GM12864 (cell line): ENCODE measurements around the gene ZNF234.
A peak's percentile ranks its signal among the peaks of the same experiment; 100 is the strongest.

ENCODE experiments used
- DNase-seq: peaks from one replicate; pipeline ENCODE4 v3.0.0-alpha.2; 2011; ENCODE audit warnings: low read depth
- H3K4me3 ChIP-seq: 2 replicates; pipeline ENCODE4 v1.5.1; 2011; ENCODE audit warnings: mild to moderate bottlenecking, low read depth, low read length, control low read depth
- TF ChIP-seq, protein P1 (sequence below): IDR thresholded peaks from 2 replicates; pipeline ENCODE4 v1.5.1; 2011; ENCODE audit warnings: low read depth, mild to moderate bottlenecking, moderate library complexity, low read length, control low read depth, inconsistent platforms; ENCODE audit errors: missing control alignments

ZNF234 gene

DNA sequence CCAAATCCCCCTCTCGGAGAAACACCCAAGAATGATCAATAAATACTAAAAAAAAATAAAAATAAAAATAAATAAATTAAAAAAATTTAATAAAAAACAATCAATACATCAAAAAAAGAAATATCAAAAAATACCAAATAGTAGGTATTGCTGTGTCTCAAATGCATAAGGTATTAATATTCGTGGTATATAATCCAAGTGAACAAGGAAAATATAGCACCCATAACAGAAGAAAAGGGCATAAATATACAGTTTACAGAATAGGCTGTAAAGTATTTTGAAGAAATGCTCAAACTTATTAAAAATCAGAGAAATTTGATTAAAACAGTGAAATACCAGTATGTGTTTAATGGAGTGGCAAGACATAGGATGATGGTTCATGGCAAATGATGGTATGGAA is 63.4 kb downstream of the ZNF234 start:
- no peak overlapping the region for H3K4me3 ChIP-seq
- TF ChIP-seq, protein P1, sequence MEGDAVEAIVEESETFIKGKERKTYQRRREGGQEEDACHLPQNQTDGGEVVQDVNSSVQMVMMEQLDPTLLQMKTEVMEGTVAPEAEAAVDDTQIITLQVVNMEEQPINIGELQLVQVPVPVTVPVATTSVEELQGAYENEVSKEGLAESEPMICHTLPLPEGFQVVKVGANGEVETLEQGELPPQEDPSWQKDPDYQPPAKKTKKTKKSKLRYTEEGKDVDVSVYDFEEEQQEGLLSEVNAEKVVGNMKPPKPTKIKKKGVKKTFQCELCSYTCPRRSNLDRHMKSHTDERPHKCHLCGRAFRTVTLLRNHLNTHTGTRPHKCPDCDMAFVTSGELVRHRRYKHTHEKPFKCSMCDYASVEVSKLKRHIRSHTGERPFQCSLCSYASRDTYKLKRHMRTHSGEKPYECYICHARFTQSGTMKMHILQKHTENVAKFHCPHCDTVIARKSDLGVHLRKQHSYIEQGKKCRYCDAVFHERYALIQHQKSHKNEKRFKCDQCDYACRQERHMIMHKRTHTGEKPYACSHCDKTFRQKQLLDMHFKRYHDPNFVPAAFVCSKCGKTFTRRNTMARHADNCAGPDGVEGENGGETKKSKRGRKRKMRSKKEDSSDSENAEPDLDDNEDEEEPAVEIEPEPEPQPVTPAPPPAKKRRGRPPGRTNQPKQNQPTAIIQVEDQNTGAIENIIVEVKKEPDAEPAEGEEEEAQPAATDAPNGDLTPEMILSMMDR: no peak
- DNase-seq: no peak

GRCh38 chr19:44207126-44207803 is 65.9 kb downstream of the ZNF234 start:
- TF ChIP-seq, protein P1: no peak
- peak; percentile 86 for DNase-seq
- H3K4me3 ChIP-seq: peak overlapping the region; percentile 65
